ENCODE data around the gene CTH.
"Not testable (repeated sequence)": the region's sequence is repeated elsewhere in the genome, so short reads cannot be mapped to it uniquely, and the experiment has no call there.

DNA sequence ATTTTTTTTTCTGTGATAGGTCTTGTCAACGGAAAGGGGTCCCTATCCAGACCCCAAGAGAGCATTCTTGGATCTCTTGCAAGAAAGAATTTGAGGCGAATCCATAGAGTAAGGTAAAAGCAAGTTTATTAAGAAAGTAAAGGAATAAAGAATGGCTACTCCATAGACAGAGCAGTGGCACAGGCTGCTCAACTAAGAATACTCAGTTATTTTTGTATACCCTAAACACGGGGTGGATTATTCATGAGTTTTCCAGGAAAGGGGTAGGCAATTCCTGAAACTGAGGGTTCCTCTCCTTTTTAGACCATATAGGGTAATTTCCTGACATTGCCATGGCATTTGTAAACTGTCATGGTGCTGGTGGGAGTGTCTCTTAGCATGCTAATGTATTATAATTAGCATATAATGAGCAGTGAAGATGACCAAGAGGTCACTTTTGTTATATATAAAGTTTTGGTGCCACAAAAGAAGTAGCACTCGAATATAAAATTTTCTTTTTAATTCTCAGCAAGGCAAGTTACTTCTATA is 44.6 kb upstream of the CTH start:
- TF ChIP-seq, protein P1, sequence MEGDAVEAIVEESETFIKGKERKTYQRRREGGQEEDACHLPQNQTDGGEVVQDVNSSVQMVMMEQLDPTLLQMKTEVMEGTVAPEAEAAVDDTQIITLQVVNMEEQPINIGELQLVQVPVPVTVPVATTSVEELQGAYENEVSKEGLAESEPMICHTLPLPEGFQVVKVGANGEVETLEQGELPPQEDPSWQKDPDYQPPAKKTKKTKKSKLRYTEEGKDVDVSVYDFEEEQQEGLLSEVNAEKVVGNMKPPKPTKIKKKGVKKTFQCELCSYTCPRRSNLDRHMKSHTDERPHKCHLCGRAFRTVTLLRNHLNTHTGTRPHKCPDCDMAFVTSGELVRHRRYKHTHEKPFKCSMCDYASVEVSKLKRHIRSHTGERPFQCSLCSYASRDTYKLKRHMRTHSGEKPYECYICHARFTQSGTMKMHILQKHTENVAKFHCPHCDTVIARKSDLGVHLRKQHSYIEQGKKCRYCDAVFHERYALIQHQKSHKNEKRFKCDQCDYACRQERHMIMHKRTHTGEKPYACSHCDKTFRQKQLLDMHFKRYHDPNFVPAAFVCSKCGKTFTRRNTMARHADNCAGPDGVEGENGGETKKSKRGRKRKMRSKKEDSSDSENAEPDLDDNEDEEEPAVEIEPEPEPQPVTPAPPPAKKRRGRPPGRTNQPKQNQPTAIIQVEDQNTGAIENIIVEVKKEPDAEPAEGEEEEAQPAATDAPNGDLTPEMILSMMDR (IDR thresholded peaks at IDR 0.05) = not testable (repeated sequence)
- not testable (repeated sequence) for TF ChIP-seq ZFX (IDR thresholded peaks at IDR 0.05; ENCODE audit: borderline replicate concordance)
